Right cardiac atrium (tissue), 5 donors: Measurements from ENCODE around the gene IFI27. TPM values are rescaled to one million over a fixed set of nuclear protein-coding genes. Genes with fewer than 3 reads are reported as not detected.
"Not testable (repeated sequence)": the region's sequence is repeated elsewhere in the genome, so short reads cannot be mapped to it uniquely, and the experiment has no call there.

Source experiments
- ATAC-seq, 2 donors: fragments of 200-7000 bp; cut with Tn5 transposase; one replicate each; pipeline versions ENCODE4 v1.8.0 to v1.9.1; 2020; ENCODE audit warnings: moderate library complexity in 2 of 2, mild to moderate bottlenecking in 1 of 2
- DNase-seq, 3 donors: peaks; one replicate each; pipeline ENCODE4 v3.0.0-alpha.2; 2020
- H3K27ac ChIP-seq: one replicate; pipeline ENCODE4 v1.5.1; 2013; ENCODE audit warnings: mild to moderate bottlenecking, low read length, control low read depth, moderate library complexity
- H3K27me3 ChIP-seq: one replicate; pipeline ENCODE4 v1.6.1; 2013; ENCODE audit not compliant: control insufficient read depth, insufficient read depth
- H3K4me1 ChIP-seq: one replicate; pipeline ENCODE4 v1.6.1; 2013; ENCODE audit warnings: low read length; ENCODE audit not compliant: control insufficient read depth, insufficient read depth
- H3K4me3 ChIP-seq: one replicate; pipeline ENCODE4 v1.5.1; 2013; ENCODE audit warnings: low read length, control low read depth
- H3K9me3 ChIP-seq: one replicate; pipeline ENCODE4 v1.6.1; 2013; ENCODE audit warnings: low read length; ENCODE audit not compliant: control insufficient read depth
- WGBS: extraction: QIAGEN DNeasy Blood & Tissue Kit; methylation state at CpG from one replicate; pipeline ENCODE4 v1.1.7; 2013; 5-methylcytosine and 5-hydroxymethylcytosine counted together
- intact Hi-C, 4 donors: fragments of 100-400 bp; cut with DNase I; formaldehyde crosslinking; loops; one replicate each; pipeline versions ENCODE4 v1.11.0 to v1.14.0; 2022 to 2023
- long read RNA-seq, 4 donors: library from polyadenylated mRNA; unstranded; transcript quantifications; one replicate each; pipeline ENCODE4 v2.0.0, GENCODE V29; 2020 to 2021
- polyA plus RNA-seq: library from polyadenylated mRNA; stranded (reverse); fragments of 200-250 nt; gene quantifications from one replicate; pipeline ENCODE4 v1.2.3, GENCODE V29; 2013
- total RNA-seq, 4 donors: library from RNA; stranded (reverse); fragmentation: NEBNext Ultra II Directional; extraction: Animal tissue kit (Norgen Biotek cat#: 25700); gene quantifications; one replicate each; pipeline ENCODE4 v1.2.1, GENCODE V29; 2021
- donor health status: healthy with polysubstance abuse.
- donor health status: DM: no; HTN: yes; CAD: no.
- donor health status: DM: no; HTN: no; CAD: no.
- donor health status: DM: no; HTN: yes; CAD: no; lungs with severe emphysema.
- donor health status: DM: yes; HTN: yes; CAD: no.

Gene IFI27
- total RNA-seq (100 to 1,000 TPM in 2 of 4 donors, 10 to 100 TPM in 2; 70.0 to 289 (median 127) TPM), polyA plus RNA-seq (298 TPM)
- long read RNA-seq, donor 1, transcript IFI27-215 (5 exons, 644 nt) = major isoform, 10 of 42 reads
- long read RNA-seq, donor 1, partial matches to known transcripts = 3 of 42 reads
- long read RNA-seq, donor 1, other reads (novel, unspliced or antisense) = 22 of 42 reads
- long read RNA-seq, donor 2, transcript IFI27-211 (5 exons, 364 nt) = major isoform, 7 of 12 reads
- long read RNA-seq, donor 2, partial matches to known transcripts = 1 of 12 reads
- long read RNA-seq, donor 2, other reads (novel, unspliced or antisense) = 1 of 12 reads
- long read RNA-seq, donor 3, partial matches to known transcripts = 0 of 23 reads
- long read RNA-seq, donor 3, other reads (novel, unspliced or antisense) = 15 of 23 reads
- long read RNA-seq, donor 4, partial matches to known transcripts = 0 of 10 reads
- long read RNA-seq, donor 4, other reads (novel, unspliced or antisense) = 4 of 10 reads

DNA sequence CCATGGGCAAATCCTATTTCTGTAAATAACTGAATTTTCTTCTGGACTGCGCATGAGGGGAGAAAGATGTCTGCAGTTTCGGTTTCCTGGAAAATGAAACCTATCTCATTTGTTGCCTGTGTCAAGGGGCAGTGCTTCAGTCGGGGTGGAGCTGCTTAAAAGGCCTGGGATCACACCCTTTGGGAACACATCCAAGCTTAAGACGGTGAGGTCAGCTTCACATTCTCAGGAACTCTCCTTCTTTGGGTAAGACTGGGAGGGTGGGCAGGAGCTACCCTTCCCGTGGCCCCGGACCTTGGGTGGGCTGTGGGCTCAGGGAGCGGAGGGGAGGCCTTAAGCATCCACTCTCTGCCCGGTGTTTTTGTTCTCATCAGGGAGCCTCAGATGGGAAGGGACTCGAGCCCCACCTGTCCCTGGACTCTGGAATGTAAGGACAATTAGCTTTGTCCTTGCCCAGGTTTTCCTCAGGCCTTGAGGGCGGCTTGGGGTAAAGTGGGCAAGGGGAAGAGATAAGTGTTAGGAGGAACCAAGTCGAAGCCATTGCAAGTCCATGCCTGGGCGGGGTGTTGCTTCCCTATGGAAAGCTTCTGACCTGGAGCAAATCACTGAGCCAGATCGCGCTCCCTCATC, at the start of gene IFI27:
Gene IFI27, plus strand, starts transcription at position 185 of the 630 bp plus-strand sequence.
- ATAC-seq (peak; percentile 67 to 77), DNase-seq (peak; percentile 58 to 77 (median 73))
- intact Hi-C loops = no loop called here
- WGBS = 54% methylated on average over 14 of the region's 14 CpGs
- peak within 1 kb of the TSS; percentile 84 for H3K27ac ChIP-seq
- H3K4me1 ChIP-seq = peaks cover 18% of the 10 kb centered on the region
- no peaks in the 10 kb centered on the region for H3K9me3 ChIP-seq
- peak within 1 kb of the TSS; percentile 58 for H3K4me3 ChIP-seq
- H3K27me3 ChIP-seq = no peaks in the 10 kb centered on the region

DNA sequence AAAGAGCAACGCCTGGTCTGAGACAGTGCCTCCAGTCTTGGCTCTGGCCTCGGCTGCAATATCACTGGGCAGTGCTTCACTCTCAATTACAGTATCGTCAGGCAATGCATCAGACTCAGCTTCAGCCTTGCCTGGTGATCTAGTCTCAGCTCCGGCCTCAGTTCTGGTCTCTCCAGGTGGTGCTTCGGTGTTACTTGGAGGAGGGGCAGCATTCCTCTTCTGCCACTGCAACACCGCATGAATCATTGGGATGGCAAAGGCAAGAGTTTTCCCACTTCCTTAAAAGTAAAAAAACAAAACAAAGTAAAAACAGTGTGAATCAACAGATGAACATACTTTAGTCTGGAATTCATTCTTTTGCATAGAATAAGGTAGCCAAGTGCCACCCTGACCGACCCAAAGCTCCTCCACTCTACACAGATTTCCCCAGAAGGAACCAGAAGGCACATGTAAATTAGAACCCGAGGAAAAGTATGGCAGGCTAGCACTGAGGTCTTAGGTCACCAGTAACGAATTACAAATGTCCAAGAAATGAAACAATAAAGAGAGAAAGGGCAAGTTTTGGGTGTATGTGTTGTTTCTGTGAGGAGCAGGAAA, 48.1 kb upstream of the IFI27 start:
- intact Hi-C loops = no loop called here
- H3K4me1 ChIP-seq = peaks cover 17% of the 10 kb centered on the region
- H3K27me3 ChIP-seq = no peaks in the 10 kb centered on the region
- DNase-seq (no peak), ATAC-seq (no peak)
- no peak overlapping the region for H3K27ac ChIP-seq
- H3K4me3 ChIP-seq = no peak overlapping the region
- no peaks in the 10 kb centered on the region for H3K9me3 ChIP-seq
- 60% methylated on average over 9 of the region's 9 CpGs for WGBS

DNA sequence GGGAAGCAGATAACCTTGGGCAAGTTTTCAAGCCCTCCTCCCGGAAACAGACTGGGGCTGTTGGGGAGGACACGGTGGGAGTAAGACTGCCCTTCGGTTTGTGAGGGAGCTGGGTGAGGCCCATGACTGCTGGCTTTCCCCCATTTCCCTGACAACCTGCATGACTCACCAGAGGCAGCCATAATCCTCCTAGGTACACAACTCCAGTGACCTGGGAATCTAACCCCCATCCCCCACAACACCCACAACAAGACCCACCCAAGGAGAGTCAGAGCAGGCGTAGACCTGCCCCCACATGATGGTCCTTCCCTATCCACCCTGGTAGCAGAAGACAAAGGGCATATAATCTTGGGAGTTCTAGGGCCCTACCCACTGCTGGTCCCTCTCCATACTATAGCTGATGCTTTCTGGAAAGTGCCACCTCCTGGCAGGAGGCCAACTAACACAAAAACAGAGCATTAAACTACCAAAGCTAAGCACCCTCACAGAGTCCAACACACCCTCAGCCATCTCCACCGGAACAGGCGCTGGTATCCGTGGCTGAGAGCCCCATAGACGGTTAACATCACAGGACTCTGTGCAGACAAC, 44.4 kb upstream of the IFI27 start:
- H3K4me1 ChIP-seq = peaks cover 15% of the 10 kb centered on the region
- H3K27ac ChIP-seq = no peak overlapping the region
- DNase-seq (no peak), ATAC-seq (peak; percentile 50 to 56)
- WGBS = 62% methylated on average over 8 of the region's 8 CpGs
- H3K27me3 ChIP-seq = no peaks in the 10 kb centered on the region
- intact Hi-C loops = no loop called here
- no peak overlapping the region for H3K4me3 ChIP-seq
- no peaks in the 10 kb centered on the region for H3K9me3 ChIP-seq

GRCh38 chr14:94072076-94072475, 38.5 kb upstream of the IFI27 start:
- DNase-seq, H3K4me3 ChIP-seq, ATAC-seq, H3K27ac ChIP-seq, intact Hi-C loops, H3K27me3 ChIP-seq, H3K9me3 ChIP-seq, H3K4me1 ChIP-seq: not testable (repeated sequence)
- 93% methylated on average over 3 of the region's 3 CpGs for WGBS

DNA sequence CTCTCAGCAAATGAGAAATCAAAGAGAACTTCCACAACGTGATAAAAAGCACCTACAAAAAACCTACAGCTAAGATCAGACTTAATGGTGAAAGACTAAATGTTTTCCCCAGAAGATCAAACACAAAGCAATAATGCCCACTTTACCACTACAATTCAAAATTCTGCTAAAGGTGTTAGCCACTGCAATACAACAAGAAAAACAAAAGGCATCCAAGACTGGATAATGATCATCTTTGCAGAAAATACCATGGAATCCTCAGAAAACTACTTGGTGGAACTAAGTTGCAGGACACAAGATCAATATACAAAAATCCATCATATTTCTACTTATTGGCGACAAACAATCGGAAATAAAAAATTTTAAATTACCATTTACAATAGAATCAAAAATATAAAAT, 36.0 kb upstream of the IFI27 start:
- intact Hi-C loops = no loop called here
- ATAC-seq (no peak), DNase-seq (no peak)
- H3K4me3 ChIP-seq = no peak overlapping the region
- no peaks in the 10 kb centered on the region for H3K27me3 ChIP-seq
- no peaks in the 10 kb centered on the region for H3K9me3 ChIP-seq
- H3K4me1 ChIP-seq = peaks cover 16% of the 10 kb centered on the region
- 96% methylated on average over 3 of the region's 3 CpGs for WGBS
- no peak overlapping the region for H3K27ac ChIP-seq

GRCh38 chr14:94075008-94075407, 35.5 kb upstream of the IFI27 start:
- WGBS = 97% methylated on average over 2 of the region's 2 CpGs
- ATAC-seq = no peak
- intact Hi-C loops = no loop called here

DNA sequence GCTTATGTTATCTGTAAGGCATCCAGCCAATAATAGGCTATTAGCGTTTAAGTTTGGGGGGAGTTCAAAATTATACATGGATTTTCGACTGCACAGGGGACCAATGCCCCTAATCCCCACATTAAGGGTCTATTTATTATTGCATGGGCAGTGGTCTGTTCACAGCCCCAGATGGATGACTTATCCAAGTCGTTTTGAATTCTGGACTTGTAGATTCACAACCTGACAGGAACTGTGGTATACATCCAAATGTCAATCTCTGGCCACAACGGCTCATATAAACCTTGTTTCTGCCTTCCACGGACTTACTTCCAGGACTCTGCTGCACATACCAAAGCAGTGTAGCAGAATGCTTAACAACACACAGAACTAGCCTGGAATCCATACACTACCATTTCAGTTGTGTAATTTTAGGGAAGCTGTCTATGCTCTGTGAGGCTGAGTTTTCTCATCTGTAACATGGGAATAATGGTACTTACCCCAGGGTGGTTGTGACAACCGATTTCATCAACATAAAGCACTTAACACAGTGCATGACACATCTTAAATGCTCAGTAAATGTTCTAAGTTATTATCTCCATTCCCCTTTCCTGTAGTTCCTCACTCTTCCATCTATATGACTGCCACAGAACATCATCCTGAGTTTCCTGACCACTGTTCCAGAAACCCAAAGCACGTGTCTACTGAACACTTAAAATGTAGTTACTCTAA, 33.3 kb upstream of the IFI27 start:
- 54% methylated on average over 7 of the region's 7 CpGs for WGBS
- Histone ChIP-seq H3K4me3 (peak overlapping the region; percentile 48), H3K9me3 (no peaks in the 10 kb centered on the region), H3K4me1 (peaks cover 17% of the 10 kb centered on the region), H3K27me3 (no peaks in the 10 kb centered on the region), H3K27ac (no peak overlapping the region)
- ATAC-seq (no peak), DNase-seq (no peak)
- intact Hi-C loops = no loop called here

More at GRCh38 chr14:94075008-94075407, 35.5 kb upstream of the IFI27 start:
- Histone ChIP-seq H3K4me3 (no peak overlapping the region), H3K27ac (no peak overlapping the region), H3K9me3 (no peaks in the 10 kb centered on the region), H3K27me3 (no peaks in the 10 kb centered on the region), H3K4me1 (peaks cover 17% of the 10 kb centered on the region)
- DNase-seq = no peak

DNA sequence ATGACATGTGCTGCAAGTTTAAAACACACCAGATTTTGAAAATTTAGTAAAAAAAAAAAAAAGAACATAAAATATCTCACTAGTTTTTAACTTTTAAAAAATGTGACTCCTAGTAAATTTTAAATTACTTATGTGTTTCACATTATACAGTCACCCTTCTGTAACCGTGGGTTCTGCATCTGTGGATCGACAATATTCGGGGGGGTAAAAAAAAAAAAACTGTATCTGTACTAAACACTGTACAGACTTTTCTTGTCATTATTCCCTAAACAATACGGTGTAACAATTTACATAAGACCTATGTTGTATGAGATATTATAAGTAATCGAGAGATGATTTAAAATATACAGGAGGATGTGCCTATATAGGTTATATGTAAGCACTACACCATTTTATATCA, 32.7 kb upstream of the IFI27 start:
- no peak overlapping the region for H3K27ac ChIP-seq
- peak overlapping the region; percentile 83 for H3K4me3 ChIP-seq
- WGBS = 72% methylated on average over 5 of the region's 5 CpGs
- H3K4me1 ChIP-seq = peaks cover 17% of the 10 kb centered on the region
- intact Hi-C loops = no loop called here
- H3K27me3 ChIP-seq = no peaks in the 10 kb centered on the region
- DNase-seq = no peak
- ATAC-seq = no peak
- no peaks in the 10 kb centered on the region for H3K9me3 ChIP-seq

DNA sequence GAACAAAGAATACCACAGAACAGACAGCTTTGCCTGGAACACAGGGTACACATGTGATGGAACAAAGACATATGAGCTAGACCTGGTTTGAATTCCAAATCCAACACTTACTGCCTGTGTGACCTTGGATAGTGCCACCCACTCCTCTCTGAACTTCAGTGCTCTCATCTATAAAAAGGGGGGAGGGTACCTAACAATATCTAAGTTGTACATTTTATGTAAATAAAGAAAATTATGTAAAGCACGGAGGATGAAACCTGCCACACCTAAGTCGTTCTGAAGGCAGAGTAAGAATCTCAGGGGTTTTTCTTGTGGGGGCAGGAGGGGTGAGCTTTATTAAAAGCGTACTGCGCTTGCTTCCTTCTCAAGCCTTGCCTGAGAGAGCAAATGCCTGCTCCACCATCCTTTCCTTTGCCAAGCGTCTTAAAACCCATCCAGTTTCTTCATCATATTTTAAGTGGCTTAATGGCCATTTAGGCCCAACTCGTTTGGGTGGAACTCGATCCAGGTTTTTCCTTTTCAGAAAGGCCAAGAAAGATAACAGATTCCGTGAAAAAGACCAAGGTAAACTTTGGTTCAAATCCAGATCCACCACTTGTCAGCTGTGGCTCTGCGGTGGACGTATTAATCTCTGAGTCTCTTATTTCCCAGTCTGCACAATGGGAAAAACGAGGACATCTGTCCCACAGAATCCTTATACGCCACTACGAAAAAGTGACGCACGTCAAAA, 30.5 kb upstream of the IFI27 start:
- Histone ChIP-seq H3K27ac (peak overlapping the region; percentile 80), H3K4me1 (peaks cover 17% of the 10 kb centered on the region), H3K4me3 (peak overlapping the region; percentile 83), H3K27me3 (no peaks in the 10 kb centered on the region), H3K9me3 (no peaks in the 10 kb centered on the region)
- no peak for ATAC-seq
- no peak for DNase-seq
- WGBS = 3% methylated on average over 15 of the region's 15 CpGs
- intact Hi-C loops = no loop called here
